ENCODE measurements around the gene SLCO1B3.

SLCO1B3 gene

GRCh38 chr12:20815574-20815973 lies 5.1 kb downstream of the SLCO1B3 start:
- Histone ChIP-seq H3K27ac (no peak overlapping the region), H3K4me3 (ENCODE audit: low read depth, low read length) (no peak overlapping the region), H3K27me3 (replicated peaks) (no peaks in the 10 kb centered on the region), H3K36me3 (replicated peaks) (no peaks in the 10 kb centered on the region)
- DNase-seq: no peak
- no peak for TF ChIP-seq CTCF (IDR thresholded peaks at IDR 0.05; ENCODE audit: low read depth, low read length, missing control alignments)
- in situ Hi-C loops (cut with HindIII; ENCODE audit: low pct_ligation_motif_present, low sequenced_read_pairs): no loop called here

GRCh38 chr12:20822415-20822814 lies 11.9 kb downstream of the SLCO1B3 start:
- TF ChIP-seq CTCF (IDR thresholded peaks at IDR 0.05; ENCODE audit: low read depth, low read length, missing control alignments): no peak
- H3K27me3 ChIP-seq (replicated peaks): no peaks in the 10 kb centered on the region
- no peak overlapping the region for H3K27ac ChIP-seq
- no peak for DNase-seq
- H3K4me3 ChIP-seq (ENCODE audit: low read depth, low read length): no peak overlapping the region
- in situ Hi-C loops (cut with HindIII; ENCODE audit: low pct_ligation_motif_present, low sequenced_read_pairs): no loop called here
- H3K36me3 ChIP-seq (replicated peaks): no peaks in the 10 kb centered on the region

GRCh38 chr12:20822925-20823324 lies 12.4 kb downstream of the SLCO1B3 start:
- DNase-seq: no peak
- in situ Hi-C loops (cut with HindIII; ENCODE audit: low pct_ligation_motif_present, low sequenced_read_pairs): no loop called here
- no peaks in the 10 kb centered on the region for H3K27me3 ChIP-seq (replicated peaks)
- no peak for TF ChIP-seq CTCF (IDR thresholded peaks at IDR 0.05; ENCODE audit: low read depth, low read length, missing control alignments)
- no peak overlapping the region for H3K27ac ChIP-seq
- H3K36me3 ChIP-seq (replicated peaks): no peaks in the 10 kb centered on the region
- H3K4me3 ChIP-seq (ENCODE audit: low read depth, low read length): no peak overlapping the region

- in situ Hi-C loops (cut with HindIII; ENCODE audit: low pct_ligation_motif_present, low sequenced_read_pairs): no loop called here
- Histone ChIP-seq H3K4me3 (ENCODE audit: low read depth, low read length) (no peak overlapping the region), H3K27ac (no peak overlapping the region), H3K27me3 (replicated peaks) (no peaks in the 10 kb centered on the region), H3K36me3 (replicated peaks) (no peaks in the 10 kb centered on the region)
- no peak for DNase-seq
- no peak for TF ChIP-seq CTCF (IDR thresholded peaks at IDR 0.05; ENCODE audit: low read depth, low read length, missing control alignments)
Measured at GRCh38 chr12:20829919-20830318, 19.4 kb downstream of the SLCO1B3 start.

GRCh38 chr12:20830456-20830855 lies 20.0 kb downstream of the SLCO1B3 start:
- no peak overlapping the region for H3K4me3 ChIP-seq (ENCODE audit: low read depth, low read length)
- no peak for TF ChIP-seq CTCF (IDR thresholded peaks at IDR 0.05; ENCODE audit: low read depth, low read length, missing control alignments)
- no peaks in the 10 kb centered on the region for H3K27me3 ChIP-seq (replicated peaks)
- no peak for DNase-seq
- in situ Hi-C loops (cut with HindIII; ENCODE audit: low pct_ligation_motif_present, low sequenced_read_pairs): no loop called here
- H3K27ac ChIP-seq: no peak overlapping the region
- no peaks in the 10 kb centered on the region for H3K36me3 ChIP-seq (replicated peaks)

GRCh38 chr12:20832911-20833310 lies 22.4 kb downstream of the SLCO1B3 start:
- no peak overlapping the region for H3K27ac ChIP-seq
- in situ Hi-C loops (cut with HindIII; ENCODE audit: low pct_ligation_motif_present, low sequenced_read_pairs): no loop called here
- no peaks in the 10 kb centered on the region for H3K36me3 ChIP-seq (replicated peaks)
- no peaks in the 10 kb centered on the region for H3K27me3 ChIP-seq (replicated peaks)
- TF ChIP-seq CTCF (IDR thresholded peaks at IDR 0.05; ENCODE audit: low read depth, low read length, missing control alignments): no peak
- no peak for DNase-seq
- H3K4me3 ChIP-seq (ENCODE audit: low read depth, low read length): no peak overlapping the region
